ENCODE data around the gene UBASH3A. TPM values are rescaled to one million over a fixed set of nuclear protein-coding genes. Genes with fewer than 3 reads are reported as not detected.

UBASH3A gene
- polyA plus RNA-seq, 3 donors = not detected

- peak overlapping the region in 1 of 2 donors; percentile 11 for H3K4me3 Mint-ChIP-seq
- TF ChIP-seq, protein P1, sequence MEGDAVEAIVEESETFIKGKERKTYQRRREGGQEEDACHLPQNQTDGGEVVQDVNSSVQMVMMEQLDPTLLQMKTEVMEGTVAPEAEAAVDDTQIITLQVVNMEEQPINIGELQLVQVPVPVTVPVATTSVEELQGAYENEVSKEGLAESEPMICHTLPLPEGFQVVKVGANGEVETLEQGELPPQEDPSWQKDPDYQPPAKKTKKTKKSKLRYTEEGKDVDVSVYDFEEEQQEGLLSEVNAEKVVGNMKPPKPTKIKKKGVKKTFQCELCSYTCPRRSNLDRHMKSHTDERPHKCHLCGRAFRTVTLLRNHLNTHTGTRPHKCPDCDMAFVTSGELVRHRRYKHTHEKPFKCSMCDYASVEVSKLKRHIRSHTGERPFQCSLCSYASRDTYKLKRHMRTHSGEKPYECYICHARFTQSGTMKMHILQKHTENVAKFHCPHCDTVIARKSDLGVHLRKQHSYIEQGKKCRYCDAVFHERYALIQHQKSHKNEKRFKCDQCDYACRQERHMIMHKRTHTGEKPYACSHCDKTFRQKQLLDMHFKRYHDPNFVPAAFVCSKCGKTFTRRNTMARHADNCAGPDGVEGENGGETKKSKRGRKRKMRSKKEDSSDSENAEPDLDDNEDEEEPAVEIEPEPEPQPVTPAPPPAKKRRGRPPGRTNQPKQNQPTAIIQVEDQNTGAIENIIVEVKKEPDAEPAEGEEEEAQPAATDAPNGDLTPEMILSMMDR (IDR thresholded peaks at IDR 0.05) = no peak
- Histone ChIP-seq H2AFZ (ENCODE audit: insufficient read depth, low read depth, low read length, poor library complexity, severe bottlenecking) (peak overlapping the region; percentile 37), H3K9ac (ENCODE audit: insufficient read depth, low read length, poor library complexity, severe bottlenecking) (no peak overlapping the region), H3K36me3 (replicated peaks in 1 of 2; ENCODE audit: control insufficient read depth in 1 of 2, insufficient read depth in 2 of 2, low read length in 2 of 2) (no peaks in the 10 kb centered on the region), H4K20me1 (ENCODE audit: insufficient read depth, low read length) (no peaks in the 10 kb centered on the region), H3K4me2 (replicated peaks; ENCODE audit: extremely low read depth, low read length, poor library complexity, severe bottlenecking) (no peak overlapping the region), H3K4me3 (replicated peaks in 1 of 3; ENCODE audit: low read depth in 2 of 3, low read length in 3 of 3) (no peak overlapping the region), H3K9me3 (replicated peaks in 1 of 2; ENCODE audit: control insufficient read depth in 1 of 2, insufficient read depth in 1 of 2, low read length in 2 of 2) (peaks cover 10 to 11% of the 10 kb centered on the region in 2 donors), H3K27me3 (ENCODE audit: control insufficient read depth in 2 of 2, insufficient read depth in 2 of 2, low read length in 2 of 2) (no peaks in the 10 kb centered on the region), H3K27ac (ENCODE audit: low read depth in 1 of 2, low read length in 2 of 2) (no peak overlapping the region), H3K4me1 (ENCODE audit: control insufficient read depth in 1 of 2, insufficient read depth in 2 of 2, low read length in 2 of 2) (peaks cover 20 to 43% of the 10 kb centered on the region in 2 donors), H3K79me2 (ENCODE audit: insufficient read depth, low read length) (no peaks in the 10 kb centered on the region)
- no peaks in the 10 kb centered on the region for H3K36me3 Mint-ChIP-seq
- peaks cover 56% of the 10 kb centered on the region for H3K4me1 Mint-ChIP-seq
- intact Hi-C loops (cut with micrococcal nuclease) = no loop called here
- peaks cover 0 to 8% (median 6%) of the 10 kb centered on the region in 7 donors for H3K9me3 Mint-ChIP-seq
- H3K27ac Mint-ChIP-seq = peak overlapping the region in 3 of 7 donors; percentile 2 to 38 (median 28)
- peaks cover 1 to 7% (median 7%) of the 10 kb centered on the region in 3 donors for H3K27me3 Mint-ChIP-seq (ENCODE audit: low read depth in 3 of 3)
- DNase-seq = no peak
- WGBS (ENCODE audit: insufficient coverage) = 94% methylated on average over 5 of the region's 6 CpGs
Observed at GRCh38 chr21:42387843-42388340, 15.8 kb upstream of the UBASH3A start.

GRCh38 chr21:42388740-42389448 is 14.8 kb upstream of the UBASH3A start:
- H2AFZ ChIP-seq (ENCODE audit: insufficient read depth, low read depth, low read length, poor library complexity, severe bottlenecking) = no peak overlapping the region
- no peaks in the 10 kb centered on the region for H4K20me1 ChIP-seq (ENCODE audit: insufficient read depth, low read length)
- H3K36me3 ChIP-seq (replicated peaks in 1 of 2; ENCODE audit: control insufficient read depth in 1 of 2, insufficient read depth in 2 of 2, low read length in 2 of 2) = no peaks in the 10 kb centered on the region
- Mint-ChIP-seq H3K9me3 (peaks cover 0 to 8% (median 6%) of the 10 kb centered on the region in 7 donors), H3K4me3 (peak overlapping the region in 1 of 2 donors; percentile 51), H3K27me3 (ENCODE audit: low read depth in 3 of 3) (peaks cover 1 to 7% (median 7%) of the 10 kb centered on the region in 3 donors), H3K4me1 (peaks cover 51% of the 10 kb centered on the region), H3K36me3 (no peaks in the 10 kb centered on the region), H3K27ac (peak overlapping the region in 3 of 7 donors; percentile 5 to 41 (median 27))
- peaks cover 9 to 10% of the 10 kb centered on the region in 2 donors for H3K9me3 ChIP-seq (replicated peaks in 1 of 2; ENCODE audit: control insufficient read depth in 1 of 2, insufficient read depth in 1 of 2, low read length in 2 of 2)
- H3K4me1 ChIP-seq (ENCODE audit: control insufficient read depth in 1 of 2, insufficient read depth in 2 of 2, low read length in 2 of 2) = peaks cover 20 to 43% of the 10 kb centered on the region in 2 donors
- no peak overlapping the region for H3K27ac ChIP-seq (ENCODE audit: low read depth in 1 of 2, low read length in 2 of 2)
- DNase-seq = no peak
- no peak overlapping the region for H3K4me2 ChIP-seq (replicated peaks; ENCODE audit: extremely low read depth, low read length, poor library complexity, severe bottlenecking)
- H3K4me3 ChIP-seq (replicated peaks in 1 of 3; ENCODE audit: low read depth in 2 of 3, low read length in 3 of 3) = no peak overlapping the region
- intact Hi-C loops (cut with micrococcal nuclease) = no loop called here
- no peaks in the 10 kb centered on the region for H3K27me3 ChIP-seq (ENCODE audit: control insufficient read depth in 2 of 2, insufficient read depth in 2 of 2, low read length in 2 of 2)
- TF ChIP-seq, protein P1 (IDR thresholded peaks at IDR 0.05) = no peak
- 76% methylated on average over 16 of the region's 20 CpGs for WGBS (ENCODE audit: insufficient coverage)
- H3K9ac ChIP-seq (ENCODE audit: insufficient read depth, low read length, poor library complexity, severe bottlenecking) = no peak overlapping the region
- H3K79me2 ChIP-seq (ENCODE audit: insufficient read depth, low read length) = no peaks in the 10 kb centered on the region
